ENCODE data around the gene AOPEP.

AOPEP gene

GRCh38 chr9:94792511-94792910 lies 66.0 kb downstream of the AOPEP start:
- no peak for DNase-seq (ENCODE audit: low read depth in 2 of 2)

- no peak for DNase-seq (ENCODE audit: low read depth in 2 of 2)
Measured at GRCh38 chr9:94794476-94795167, 68.1 kb downstream of the AOPEP start.

- no peak for DNase-seq (ENCODE audit: low read depth in 2 of 2)
Measured at GRCh38 chr9:94796687-94797086, 70.2 kb downstream of the AOPEP start.

GRCh38 chr9:94798201-94798600 lies 71.7 kb downstream of the AOPEP start:
- DNase-seq (ENCODE audit: low read depth in 2 of 2): no peak

GRCh38 chr9:94798708-94799107 lies 72.2 kb downstream of the AOPEP start:
- no peak for DNase-seq (ENCODE audit: low read depth in 2 of 2)

GRCh38 chr9:94799578-94800264 lies 73.2 kb downstream of the AOPEP start:
- no peak for DNase-seq (ENCODE audit: low read depth in 2 of 2)

GRCh38 chr9:94800424-94801117 lies 74.1 kb downstream of the AOPEP start:
- no peak for DNase-seq (ENCODE audit: low read depth in 2 of 2)

GRCh38 chr9:94801234-94801633 lies 74.7 kb downstream of the AOPEP start:
- no peak for DNase-seq (ENCODE audit: low read depth in 2 of 2)

- DNase-seq (ENCODE audit: low read depth in 2 of 2): no peak
Measured at GRCh38 chr9:94801681-94802080, 75.2 kb downstream of the AOPEP start.

- DNase-seq (ENCODE audit: low read depth in 2 of 2): no peak
Measured at GRCh38 chr9:94802251-94802650, 75.8 kb downstream of the AOPEP start.

- peak in 1 of 2 experiments; percentile 11 for DNase-seq (ENCODE audit: low read depth in 2 of 2)
Measured at GRCh38 chr9:94802793-94803192, 76.3 kb downstream of the AOPEP start.

GRCh38 chr9:94804316-94804715 lies 77.8 kb downstream of the AOPEP start:
- DNase-seq (ENCODE audit: low read depth in 2 of 2): no peak

- DNase-seq (ENCODE audit: low read depth in 2 of 2): no peak
Measured at GRCh38 chr9:94805051-94805489, 78.6 kb downstream of the AOPEP start.

GRCh38 chr9:94805585-94805984 lies 79.1 kb downstream of the AOPEP start:
- DNase-seq (ENCODE audit: low read depth in 2 of 2): no peak

- no peak for DNase-seq (ENCODE audit: low read depth in 2 of 2)
Measured at GRCh38 chr9:94806307-94806893, 79.9 kb downstream of the AOPEP start.

GRCh38 chr9:94807556-94807955 lies 81.1 kb downstream of the AOPEP start:
- no peak for DNase-seq (ENCODE audit: low read depth in 2 of 2)

- DNase-seq (ENCODE audit: low read depth in 2 of 2): no peak
Measured at GRCh38 chr9:94808926-94809700, 82.6 kb downstream of the AOPEP start.

GRCh38 chr9:94809778-94810177 lies 83.3 kb downstream of the AOPEP start:
- DNase-seq (ENCODE audit: low read depth in 2 of 2): no peak

GRCh38 chr9:94811074-94811473 lies 84.6 kb downstream of the AOPEP start:
- DNase-seq (ENCODE audit: low read depth in 2 of 2): no peak

GRCh38 chr9:94812343-94812742 lies 85.8 kb downstream of the AOPEP start:
- DNase-seq (ENCODE audit: low read depth in 2 of 2): no peak

- no peak for DNase-seq (ENCODE audit: low read depth in 2 of 2)
Measured at GRCh38 chr9:94813379-94813778, 86.9 kb downstream of the AOPEP start.
